Lower lobe of right lung (tissue), 2 donors: ENCODE data around the gene TLCD3B. TPM values are rescaled to one million over a fixed set of nuclear protein-coding genes. Genes with fewer than 3 reads are reported as not detected.

ENCODE experiments used
- ATAC-seq, 2 donors: fragments of 200-7000 bp; cut with Tn5 transposase; one replicate each; pipeline ENCODE4 v1.9.1; 2020 to 2022; ENCODE audit warnings: mild to moderate bottlenecking in 2 of 2, moderate library complexity in 2 of 2
- DNase-seq: peaks from one replicate; pipeline ENCODE4 v3.0.0-alpha.2; 2020
- H3K27ac ChIP-seq: fragments of 200-600 bp; one replicate; pipeline ENCODE4 v1.8.0; 2022
- H3K27me3 ChIP-seq: fragments of 200-600 bp; one replicate; pipeline ENCODE4 v1.8.0; 2022; ENCODE audit warnings: low read depth
- H3K36me3 ChIP-seq: fragments of 200-600 bp; one replicate; pipeline ENCODE4 v1.8.0; 2022; ENCODE audit warnings: mild to moderate bottlenecking
- H3K4me1 ChIP-seq: fragments of 200-600 bp; one replicate; pipeline ENCODE4 v1.8.0; 2022
- H3K4me3 ChIP-seq: fragments of 200-600 bp; one replicate; pipeline ENCODE4 v1.8.0; 2022; ENCODE audit warnings: mild to moderate bottlenecking
- H3K9me3 ChIP-seq: fragments of 200-600 bp; one replicate; pipeline ENCODE4 v1.8.0; 2022
- CTCF ChIP-seq: fragments of 200-600 bp; IDR thresholded peaks from one replicate; pipeline ENCODE4 v1.8.0; 2022; ENCODE audit warnings: antibody characterized with exemption, mild to moderate bottlenecking
- intact Hi-C: fragments of 100-400 bp; cut with DNase I; formaldehyde crosslinking; loops from one replicate; pipeline ENCODE4 v1.11.0; 2022
- total RNA-seq: library from RNA; stranded (reverse); fragmentation: NEBNext Ultra II Directional; extraction: Animal tissue kit (Norgen Biotek cat#: 25700); gene quantifications from one replicate; pipeline ENCODE4 v1.2.1, GENCODE V29; 2021
- donor health status: DM: no; HTN: yes; CAD: no; lungs with severe emphysema.

Gene TLCD3B
- total RNA-seq, 1 donor from 2014 or later = not detected

- Histone ChIP-seq H3K9me3 (no peaks in the 10 kb centered on the region), H3K4me1 (peaks cover 28% of the 10 kb centered on the region), H3K27me3 (no peaks in the 10 kb centered on the region), H3K36me3 (peaks cover 65% of the 10 kb centered on the region), H3K4me3 (no peak overlapping the region), H3K27ac (peak overlapping the region; percentile 91)
- peak; percentile 32 for DNase-seq
- ATAC-seq = no peak
- no peak for TF ChIP-seq CTCF
- intact Hi-C loops = no loop called here
Measured at GRCh38 chr16:29978564-29979270, 52.4 kb downstream of the TLCD3B start.

GRCh38 chr16:29978081-29978480 is 53.0 kb downstream of the TLCD3B start:
- ATAC-seq = no peak
- intact Hi-C loops = no loop called here
- peak overlapping the region; percentile 91 for H3K27ac ChIP-seq

GRCh38 chr16:29977063-29977825 is 53.8 kb downstream of the TLCD3B start:
- DNase-seq = peak; percentile 32
- Histone ChIP-seq H3K9me3 (no peaks in the 10 kb centered on the region), H3K27me3 (no peaks in the 10 kb centered on the region), H3K27ac (peak overlapping the region; percentile 91), H3K36me3 (peaks cover 54% of the 10 kb centered on the region), H3K4me3 (peak overlapping the region; percentile 99), H3K4me1 (peaks cover 28% of the 10 kb centered on the region)
- no peak for ATAC-seq
- intact Hi-C loops = no loop called here
- TF ChIP-seq CTCF = no peak

More at GRCh38 chr16:29978081-29978480, 53.0 kb downstream of the TLCD3B start:
- H3K4me1 ChIP-seq = peaks cover 26% of the 10 kb centered on the region
- H3K27me3 ChIP-seq = no peaks in the 10 kb centered on the region
- no peak overlapping the region for H3K4me3 ChIP-seq
- H3K9me3 ChIP-seq = no peaks in the 10 kb centered on the region
- no peak for TF ChIP-seq CTCF
- DNase-seq = no peak
- H3K36me3 ChIP-seq = peaks cover 59% of the 10 kb centered on the region

- no peak for TF ChIP-seq CTCF
- no peaks in the 10 kb centered on the region for H3K27me3 ChIP-seq
- H3K27ac ChIP-seq = peak overlapping the region; percentile 91
- DNase-seq = peak; percentile 32
- intact Hi-C loops = no loop called here
- H3K9me3 ChIP-seq = no peaks in the 10 kb centered on the region
- H3K4me1 ChIP-seq = peaks cover 28% of the 10 kb centered on the region
- ATAC-seq = no peak
- peaks cover 53% of the 10 kb centered on the region for H3K36me3 ChIP-seq
- peak overlapping the region; percentile 99 for H3K4me3 ChIP-seq
Measured at GRCh38 chr16:29975811-29976511, 55.1 kb downstream of the TLCD3B start.

GRCh38 chr16:29975134-29975538 is 55.9 kb downstream of the TLCD3B start:
- Histone ChIP-seq H3K4me1 (peaks cover 28% of the 10 kb centered on the region), H3K27me3 (no peaks in the 10 kb centered on the region), H3K4me3 (peak overlapping the region; percentile 99), H3K27ac (peak overlapping the region; percentile 91), H3K9me3 (no peaks in the 10 kb centered on the region), H3K36me3 (peaks cover 51% of the 10 kb centered on the region)
- no peak for DNase-seq
- no peak for ATAC-seq
- no peak for TF ChIP-seq CTCF
- intact Hi-C loops = no loop called here

Other genes with a start within 250 kb of the TLCD3B start
- gene KIF22, start 240.5 kb downstream of the TLCD3B start, total RNA-seq = 21.8 TPM
- 169 TPM for gene MAZ, start 224.7 kb downstream of the TLCD3B start, total RNA-seq
- gene PRRT2, start 219.1 kb downstream of the TLCD3B start, total RNA-seq = 3.2 TPM
- 18.1 TPM for gene PAGR1, start 215.1 kb downstream of the TLCD3B start, total RNA-seq
- 248 TPM for gene MVP, start 210.8 kb downstream of the TLCD3B start, total RNA-seq
- gene CDIPT, start 168.0 kb downstream of the TLCD3B start, total RNA-seq = 75.4 TPM
- 10.7 TPM for gene SEZ6L2, start 131.7 kb downstream of the TLCD3B start, total RNA-seq
- gene ASPHD1, start 130.8 kb downstream of the TLCD3B start, total RNA-seq = 1.6 TPM
- gene KCTD13, start 105.0 kb downstream of the TLCD3B start, total RNA-seq = 22.3 TPM
- gene TMEM219, start 69.2 kb downstream of the TLCD3B start, total RNA-seq = 148 TPM
- gene TAOK2, start 57.4 kb downstream of the TLCD3B start, total RNA-seq = 66.2 TPM
- 22.1 TPM for gene HIRIP3, start 35.7 kb downstream of the TLCD3B start, total RNA-seq
- gene INO80E, start 35.0 kb downstream of the TLCD3B start, total RNA-seq = 58.4 TPM
- 6.4 TPM for gene DOC2A, start 20.2 kb downstream of the TLCD3B start, total RNA-seq
- not detected for gene C16orf92, start 8.1 kb downstream of the TLCD3B start, total RNA-seq
- gene ALDOA, start 34.5 kb upstream of the TLCD3B start, total RNA-seq = 733 TPM
- gene PPP4C, start 44.7 kb upstream of the TLCD3B start, total RNA-seq = 68.9 TPM
- 1.6 TPM for gene TBX6, start 60.7 kb upstream of the TLCD3B start, total RNA-seq
- 113 TPM for gene YPEL3, start 64.9 kb upstream of the TLCD3B start, total RNA-seq
- gene GDPD3, start 82.3 kb upstream of the TLCD3B start, total RNA-seq = 14.4 TPM
- gene MAPK3, start 91.9 kb upstream of the TLCD3B start, total RNA-seq = 84.6 TPM
- gene CORO1A, start 152.3 kb upstream of the TLCD3B start, total RNA-seq = 76.3 TPM
- gene BOLA2B, start 162.4 kb upstream of the TLCD3B start, total RNA-seq = 51.7 TPM
- gene SLX1A, start 162.6 kb upstream of the TLCD3B start, total RNA-seq = 28.6 TPM
- 23.1 TPM for gene SULT1A3, start 168.0 kb upstream of the TLCD3B start, total RNA-seq
- gene NPIPB13, start 217.2 kb upstream of the TLCD3B start, total RNA-seq = 27.6 TPM